Left ventricle myocardium inferior (tissue), 1 donor: ENCODE data around the gene THSD4. TPM values are rescaled to one million over a fixed set of nuclear protein-coding genes. Genes with fewer than 3 reads are reported as not detected.

Experiments
- DNase-seq: peaks from one replicate; pipeline ENCODE4 v3.0.0-alpha.2; 2020
- H3K27ac ChIP-seq: fragments of 200-600 bp; replicated peaks from 2 replicates; pipeline ENCODE4 v1.8.0; 2021
- H3K27me3 ChIP-seq: fragments of 200-600 bp; 2 replicates; pipeline ENCODE4 v1.8.0; 2021; ENCODE audit warnings: low read depth
- H3K36me3 ChIP-seq: fragments of 200-600 bp; 2 replicates; pipeline ENCODE4 v1.8.0; 2021
- H3K4me1 ChIP-seq: fragments of 200-600 bp; 2 replicates; pipeline ENCODE4 v1.8.0; 2021
- H3K4me3 ChIP-seq: fragments of 200-600 bp; 2 replicates; pipeline ENCODE4 v1.8.0; 2021; ENCODE audit warnings: mild to moderate bottlenecking, moderate library complexity
- H3K9me3 ChIP-seq: fragments of 200-600 bp; replicated peaks from 2 replicates; pipeline ENCODE4 v1.8.0; 2021
- CTCF ChIP-seq: fragments of 200-600 bp; IDR thresholded peaks from 2 replicates; pipeline ENCODE4 v1.8.0; 2021; ENCODE audit warnings: antibody characterized with exemption, mild to moderate bottlenecking, borderline replicate concordance
- intact Hi-C: fragments of 100-400 bp; cut with micrococcal nuclease; formaldehyde crosslinking; loops from one replicate; pipeline ENCODE4 v1.11.0; 2022
- total RNA-seq: library from RNA; stranded (reverse); fragmentation: NEBNext Ultra II Directional; extraction: Animal tissue kit (Norgen Biotek cat#: 25700); gene quantifications from one replicate; pipeline ENCODE4 v1.2.1, GENCODE V29; 2021
- donor health status: DM: no; HTN: yes; CAD: no; lungs with severe emphysema.

Gene THSD4
- total RNA-seq, 1 donor from 2014 or later, result 95.8 TPM

GRCh38 chr15:71823801-71824200 is 708.5 kb downstream of the THSD4 start:
- H3K9me3 ChIP-seq, result peaks cover 46% of the 10 kb centered on the region
- intact Hi-C loops, result no loop called here
- peaks cover 79% of the 10 kb centered on the region for H3K36me3 ChIP-seq
- no peaks in the 10 kb centered on the region for H3K27me3 ChIP-seq
- H3K4me1 ChIP-seq, result no peaks in the 10 kb centered on the region
- H3K4me3 ChIP-seq, result no peak overlapping the region
- H3K27ac ChIP-seq, result no peak overlapping the region
- TF ChIP-seq CTCF, result no peak
- DNase-seq, result no peak

- intact Hi-C loops, result no loop called here
- TF ChIP-seq CTCF, result no peak
Measured at GRCh38 chr15:71825021-71825730, 709.9 kb downstream of the THSD4 start.

GRCh38 chr15:71826196-71826595 is 710.9 kb downstream of the THSD4 start:
- no peak overlapping the region for H3K27ac ChIP-seq
- no peak overlapping the region for H3K4me3 ChIP-seq
- no peaks in the 10 kb centered on the region for H3K27me3 ChIP-seq
- intact Hi-C loops, result no loop called here
- DNase-seq, result no peak
- TF ChIP-seq CTCF, result no peak
- peaks cover 5% of the 10 kb centered on the region for H3K4me1 ChIP-seq
- H3K9me3 ChIP-seq, result peaks cover 27% of the 10 kb centered on the region
- peaks cover 90% of the 10 kb centered on the region for H3K36me3 ChIP-seq

More at GRCh38 chr15:71825021-71825730, 709.9 kb downstream of the THSD4 start:
- peaks cover 93% of the 10 kb centered on the region for H3K36me3 ChIP-seq
- H3K4me3 ChIP-seq, result no peak overlapping the region
- no peaks in the 10 kb centered on the region for H3K27me3 ChIP-seq
- no peaks in the 10 kb centered on the region for H3K4me1 ChIP-seq
- H3K27ac ChIP-seq, result no peak overlapping the region
- no peak for DNase-seq
- peaks cover 37% of the 10 kb centered on the region for H3K9me3 ChIP-seq

GRCh38 chr15:71830981-71831380 is 715.7 kb downstream of the THSD4 start:
- peaks cover 44% of the 10 kb centered on the region for H3K36me3 ChIP-seq
- intact Hi-C loops, result no loop called here
- TF ChIP-seq CTCF, result no peak
- H3K27ac ChIP-seq, result no peak overlapping the region
- no peak overlapping the region for H3K4me3 ChIP-seq
- H3K27me3 ChIP-seq, result no peaks in the 10 kb centered on the region
- H3K4me1 ChIP-seq, result peaks cover 11% of the 10 kb centered on the region
- H3K9me3 ChIP-seq, result no peaks in the 10 kb centered on the region
- no peak for DNase-seq

Other genes with a start within 250 kb of the THSD4 start
- 5.6 TPM for gene THAP10, start 223.0 kb upstream of the THSD4 start, total RNA-seq
- gene LRRC49, start 222.6 kb upstream of the THSD4 start, total RNA-seq, result 86.6 TPM